H1 (cell line): ENCODE data around the gene FHIT. TPM values are rescaled to one million over a fixed set of nuclear protein-coding genes. Genes with fewer than 3 reads are reported as not detected.

Source experiments
- CTCF ChIA-PET: fragments of 300-600 bp; sonication (Branson Sonifier 250); formaldehyde crosslinking; loops from one replicate; lab custom pipeline; 2021; ENCODE audit not compliant: partially characterized antibody; lab: Charles Lee
- POLR2A ChIA-PET: fragments of 300-600 bp; sonication (Branson Sonifier 250); formaldehyde crosslinking; loops from one replicate; lab custom pipeline; 2021; ENCODE audit warnings: inconsistent platforms; ENCODE audit not compliant: partially characterized antibody; lab: Charles Lee
- DNase-seq, 2 experiments: peaks; one replicate each; pipeline versions ENCODE4 v3.0.0 to v3.0.0-alpha.2; 2010 to 2022; ENCODE audit warnings: low spot score in 2 of 2, low read depth in 1 of 2, mixed read lengths in 1 of 2
- FAIRE-seq: peaks from 2 replicates; lab custom pipeline; 2011; peaks lifted over from hg19 to GRCh38; lab: Jason Lieb, UNC
- H2AFZ ChIP-seq: 2 replicates; pipeline ENCODE4 v1.8.1; 2012; ENCODE audit warnings: low read length, inconsistent platforms
- H2AK5ac ChIP-seq: 2 replicates; pipeline ENCODE4 v1.6.1; 2013; ENCODE audit warnings: low read depth, low read length
- H2BK120ac ChIP-seq: replicated peaks from 2 replicates; pipeline ENCODE3; 2013; ENCODE audit warnings: low read depth, low read length, inconsistent platforms
- H2BK12ac ChIP-seq: 2 replicates; pipeline ENCODE4 v1.6.1; 2013; ENCODE audit warnings: low read depth, low read length
- H2BK15ac ChIP-seq: 2 replicates; pipeline ENCODE4 v1.6.1; 2013; ENCODE audit warnings: low read length
- H2BK20ac ChIP-seq: 2 replicates; pipeline ENCODE4 v1.6.1; 2013; ENCODE audit warnings: low read length
- H2BK5ac ChIP-seq: 2 replicates; pipeline ENCODE4 v1.6.1; 2013; ENCODE audit warnings: low read depth, low read length
- H3K14ac ChIP-seq: 2 replicates; pipeline ENCODE4 v1.6.1; 2013; ENCODE audit warnings: inconsistent platforms; ENCODE audit not compliant: insufficient read length
- H3K18ac ChIP-seq: 2 replicates; pipeline ENCODE4 v1.6.1; 2013; ENCODE audit warnings: low read length; ENCODE audit errors: extremely low read depth
- H3K23ac ChIP-seq: 2 replicates; pipeline ENCODE4 v1.6.1; 2013; ENCODE audit warnings: inconsistent platforms; ENCODE audit not compliant: insufficient read length
- H3K23me2 ChIP-seq: 2 replicates; pipeline ENCODE4 v1.6.1; 2013; ENCODE audit warnings: low read depth, low read length
- H3K27ac ChIP-seq: 2 replicates; pipeline ENCODE4 v1.6.1; 2011; ENCODE audit warnings: low read depth, low read length, inconsistent platforms
- H3K27me3 ChIP-seq, 4 experiments: replicated peaks in 1 of 4; 1 replicate in 1 of 4; 2 replicates in 3 of 4; pipeline versions ENCODE4 v1.6.1 to v1.8.1; 2011 to 2013; ENCODE audit warnings: low read length in 3 of 4, mild to moderate bottlenecking in 3 of 4, inconsistent platforms in 2 of 4, mixed read lengths in 2 of 4, moderate library complexity in 1 of 4; ENCODE audit not compliant: control insufficient read depth in 3 of 4, insufficient read depth in 3 of 4; ENCODE audit errors: extremely low read depth in 1 of 4
- H3K36me3 ChIP-seq, 4 experiments: 2 replicates each; pipeline versions ENCODE4 v1.6.1 to v1.8.1; 2011 to 2013; ENCODE audit warnings: mild to moderate bottlenecking in 4 of 4, low read length in 3 of 4, moderate library complexity in 2 of 4, control low read depth in 1 of 4, inconsistent platforms in 1 of 4; ENCODE audit not compliant: insufficient read depth in 4 of 4, control insufficient read depth in 2 of 4
- H3K4ac ChIP-seq: replicated peaks from 2 replicates; pipeline ENCODE3; 2013; ENCODE audit warnings: low read length, low read depth, mixed read lengths, inconsistent platforms; ENCODE audit not compliant: insufficient read length
- H3K4me1 ChIP-seq, 4 experiments: replicated peaks in 1 of 4; 1 replicate in 1 of 4; 2 replicates in 3 of 4; pipeline versions ENCODE4 v1.6.1 to v1.8.1; 2011 to 2013; ENCODE audit warnings: low read length in 3 of 4, inconsistent platforms in 2 of 4, mixed read lengths in 1 of 4; ENCODE audit not compliant: insufficient read depth in 4 of 4, control insufficient read depth in 3 of 4
- H3K4me2 ChIP-seq, 2 experiments: 2 replicates each; pipeline versions ENCODE4 v1.6.1 to v1.8.1; 2011 to 2013; ENCODE audit warnings: low read depth in 2 of 2, low read length in 2 of 2, control low read depth in 1 of 2, inconsistent platforms in 1 of 2, mild to moderate bottlenecking in 1 of 2; ENCODE audit not compliant: insufficient read depth in 1 of 2
- H3K4me3 ChIP-seq, 4 experiments: fragments of 200-600, 300-600 bp in 1 of 4; sonication (generic), shearing (Covaris generic), sonication (Bioruptor Twin) in 1 of 4; 2 replicates each; pipeline versions ENCODE4 v1.5.1 to v1.8.1; 2011 to 2016; ENCODE audit warnings: low read length in 4 of 4, low read depth in 3 of 4, control low read depth in 2 of 4, inconsistent platforms in 2 of 4, mild to moderate bottlenecking in 2 of 4, mixed read lengths in 1 of 4, moderate library complexity in 1 of 4; ENCODE audit not compliant: insufficient read depth in 2 of 4; ENCODE audit errors: extremely low read depth in 1 of 4
- H3K56ac ChIP-seq: replicated peaks from 2 replicates; pipeline ENCODE3; 2013; ENCODE audit warnings: low read depth, mild to moderate bottlenecking, mixed read lengths, low read length, inconsistent platforms; ENCODE audit not compliant: insufficient read length
- H3K79me1 ChIP-seq: 2 replicates; pipeline ENCODE4 v1.6.1; 2013; ENCODE audit warnings: low read depth, low read length, control low read depth
- H3K79me2 ChIP-seq, 2 experiments: 2 replicates each; pipeline versions ENCODE4 v1.6.1 to v1.8.1; 2012 to 2013; ENCODE audit warnings: low read length in 2 of 2, mild to moderate bottlenecking in 2 of 2, inconsistent platforms in 1 of 2; ENCODE audit not compliant: insufficient read depth in 2 of 2, control insufficient read depth in 1 of 2
- H3K9ac ChIP-seq, 4 experiments: replicated peaks in 1 of 4; 1 replicate in 1 of 4; 2 replicates in 3 of 4; pipeline versions ENCODE4 v1.6.1 to v1.8.1; 2011 to 2013; ENCODE audit warnings: low read depth in 3 of 4, low read length in 3 of 4, control low read depth in 2 of 4, mild to moderate bottlenecking in 2 of 4, moderate library complexity in 2 of 4, inconsistent platforms in 1 of 4; ENCODE audit errors: extremely low read depth in 1 of 4
- H3K9me3 ChIP-seq, 2 experiments: 2 replicates each; pipeline versions ENCODE4 v1.6.1 to v1.8.1; 2012 to 2013; ENCODE audit warnings: mild to moderate bottlenecking in 2 of 2, moderate library complexity in 2 of 2, control low read depth in 1 of 2, inconsistent platforms in 1 of 2, low read depth in 1 of 2, low read length in 1 of 2, mixed read lengths in 1 of 2; ENCODE audit not compliant: insufficient read depth in 2 of 2
- H4K20me1 ChIP-seq, 2 experiments: replicated peaks in 1 of 2; 2 replicates each; pipeline versions ENCODE3 to v1.8.1; 2011 to 2013; ENCODE audit warnings: inconsistent platforms in 2 of 2, low read length in 2 of 2, mild to moderate bottlenecking in 1 of 2; ENCODE audit not compliant: insufficient read depth in 2 of 2, control insufficient read depth in 1 of 2
- H4K5ac ChIP-seq: 2 replicates; pipeline ENCODE4 v1.6.1; 2013; ENCODE audit warnings: low read length, low read depth, mixed read lengths, inconsistent platforms; ENCODE audit not compliant: insufficient read length
- H4K8ac ChIP-seq: 2 replicates; pipeline ENCODE4 v1.8.0; 2013; ENCODE audit warnings: mild to moderate bottlenecking, moderate library complexity, low read length, inconsistent platforms; ENCODE audit not compliant: insufficient read depth; ENCODE audit errors: extremely low read depth
- H4K91ac ChIP-seq: replicated peaks from 2 replicates; pipeline ENCODE3; 2013; ENCODE audit warnings: low read length, mixed read lengths, inconsistent platforms; ENCODE audit not compliant: insufficient read length
- BCL11A ChIP-seq, 2 experiments: IDR thresholded peaks; one replicate each; pipeline ENCODE4 v1.6.1; 2011; ENCODE audit warnings: low read depth in 2 of 2, low read length in 2 of 2, mild to moderate bottlenecking in 2 of 2
- CHD2 ChIP-seq: IDR thresholded peaks from 2 replicates; pipeline ENCODE4 v1.6.1; 2012; ENCODE audit warnings: low read length, improper control_type of control experiment
- CREB1 ChIP-seq: IDR thresholded peaks from 2 replicates; pipeline ENCODE4 v1.6.1; 2012; ENCODE audit warnings: inconsistent platforms
- EGR1 ChIP-seq: IDR thresholded peaks from 2 replicates; pipeline ENCODE4 v1.6.1; 2011; ENCODE audit warnings: low read depth, low read length, borderline replicate concordance
- EZH2 ChIP-seq: fragments of 200-600 bp; sonication (generic); IDR thresholded peaks from 2 replicates; pipeline ENCODE4 v1.7.1; 2012; ENCODE audit warnings: low read depth, mild to moderate bottlenecking, moderate library complexity, low read length, inconsistent platforms; ENCODE audit not compliant: severe bottlenecking
- KDM4A ChIP-seq: IDR thresholded peaks from one replicate; pipeline ENCODE4 v1.7.1; 2012; ENCODE audit warnings: low read depth, mild to moderate bottlenecking, moderate library complexity, low read length, inconsistent platforms; ENCODE audit not compliant: severe bottlenecking
- PHF8 ChIP-seq: fragments of 200-600 bp; sonication (generic); conservative IDR thresholded peaks from 2 replicates; pipeline ENCODE4 v1.7.1; 2012; ENCODE audit warnings: low read depth, mild to moderate bottlenecking, inconsistent platforms, low read length, moderate library complexity
- SP2 ChIP-seq: IDR thresholded peaks from 2 replicates; pipeline ENCODE4 v1.6.1; 2012; ENCODE audit warnings: mild to moderate bottlenecking, low read length, inconsistent platforms
- TAF1 ChIP-seq: IDR thresholded peaks from 2 replicates; pipeline ENCODE4 v1.6.1; 2011; ENCODE audit warnings: mild to moderate bottlenecking, low read depth, low read length
- TEAD4 ChIP-seq: IDR thresholded peaks from 2 replicates; pipeline ENCODE4 v1.6.1; 2012; ENCODE audit warnings: low read depth, low read length, inconsistent platforms, mixed read lengths
- ZNF274 ChIP-seq: IDR thresholded peaks from 2 replicates; pipeline ENCODE4 v1.7.0; 2012; ENCODE audit warnings: low read length, borderline replicate concordance; ENCODE audit errors: extremely low read depth
- WGBS, 2 experiments: shearing (Covaris generic) in 1 of 2; methylation state at CpG; one replicate each; pipeline versions ENCODE4 v1.1.6 to v1.1.7; 2013 to 2015; ENCODE audit warnings: low lambda C conversion rate in 2 of 2, mixed read lengths in 2 of 2, inconsistent platforms in 1 of 2, low coverage in 1 of 2, missing lambda C conversion rate in 1 of 2; ENCODE audit not compliant: insufficient replicate concordance in 2 of 2, insufficient coverage in 1 of 2, insufficient read length in 1 of 2; ENCODE audit errors: extremely low coverage in 1 of 2, missing lambda C conversion rate in 1 of 2; 5-methylcytosine and 5-hydroxymethylcytosine counted together
- polyA plus RNA-seq, 7 experiments: library from polyadenylated mRNA; depleted of rRNA in 3 of 7; stranded (reverse) in 5 of 7; unstranded in 2 of 7; fragments of >200 nt in 5 of 7; fragments of 200-250 nt in 2 of 7; gene quantifications; 1 replicate in 5 of 7; 2 replicates in 1 of 7; 4 replicates in 1 of 7; pipeline versions ENCODE4 v1.2.1 to v1.2.3, GENCODE V29; 2011 to 2013; ENCODE audit warnings: missing spikeins in 2 of 7, mixed read lengths in 2 of 7
- total RNA-seq: library from RNA; stranded (reverse); fragmentation: NEBNext Ultra II Directional; extraction: Animal tissue kit (Norgen Biotek cat#: 25700); gene quantifications from 2 replicates; pipeline ENCODE4 v1.2.1, GENCODE V29; 2021

Gene FHIT
- total and polyA plus RNA-seq, 2 of the 8 experiments (the other 6 are each of a cell fraction or from before 2014, with no cell fraction given) = 1.2 to 3.2 TPM

DNA sequence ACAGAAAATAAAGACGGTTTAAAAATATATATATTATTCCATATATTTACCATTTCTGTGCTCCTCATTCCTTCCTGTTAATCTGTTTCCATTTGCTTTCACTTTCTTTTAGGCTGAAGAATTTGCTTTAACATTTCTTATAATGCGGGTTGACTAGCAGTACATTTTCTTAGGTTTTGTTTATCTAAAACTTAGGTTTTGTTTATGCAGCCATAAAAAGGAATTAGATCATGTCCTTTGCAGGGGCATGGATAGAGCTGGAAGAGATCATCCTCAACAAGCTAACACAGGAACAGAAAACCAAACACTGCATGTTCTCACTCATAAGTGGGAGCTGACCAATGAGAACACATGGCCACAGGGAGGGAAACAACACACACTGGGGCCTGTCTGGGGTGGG lies 578.1 kb downstream of the FHIT start:
- H2BK120ac ChIP-seq = no peak overlapping the region
- H4K5ac ChIP-seq = peak overlapping the region; percentile 78
- H3K56ac ChIP-seq = no peak overlapping the region
- H3K9ac ChIP-seq = no peak overlapping the region
- H2BK15ac ChIP-seq = no peak overlapping the region
- H3K27ac ChIP-seq = no peak overlapping the region
- peak overlapping the region; percentile 92; the same call in 1 of the 2 replicates for H2BK20ac ChIP-seq
- H3K23me2 ChIP-seq = no peaks in the 10 kb centered on the region
- no peaks in the 10 kb centered on the region; a peak in 1 of 4 replicates for H3K9me3 ChIP-seq
- peaks cover 0 to 12% (median 5%) of the 10 kb centered on the region in 4 experiments; a peak in 4 of 7 replicates for H3K4me1 ChIP-seq
- H3K14ac ChIP-seq = no peak overlapping the region
- no peak overlapping the region for H2AFZ ChIP-seq
- H3K18ac ChIP-seq = peak overlapping the region; percentile 89
- no peak overlapping the region for H4K8ac ChIP-seq
- DNase-seq (no peak), FAIRE-seq (no peak)
- no peak overlapping the region for H4K91ac ChIP-seq
- no peak overlapping the region for H3K23ac ChIP-seq
- H3K79me1 ChIP-seq = no peaks in the 10 kb centered on the region
- no peaks in the 10 kb centered on the region for H4K20me1 ChIP-seq
- no peak overlapping the region for H3K4me3 ChIP-seq
- H2AK5ac ChIP-seq = no peak overlapping the region
- peak overlapping the region; percentile 89; the same call in 1 of the 2 replicates for H2BK5ac ChIP-seq
- H3K4me2 ChIP-seq = no peak overlapping the region
- CTCF ChIA-PET = interaction anchor here (0.9 kb wide), 1 partner anchor 83 kb away, joined by 3 read pairs; no protein-coding TSS in a partner anchor
- no peaks in the 10 kb centered on the region for H3K36me3 ChIP-seq
- H3K27me3 ChIP-seq = no peaks in the 10 kb centered on the region
- TF ChIP-seq EGR1 (no peak), KDM4A (no peak), PHF8 (no peak), TAF1 (no peak), TEAD4 (no peak), BCL11A (IDR thresholded peaks at IDR 0.05; ENCODE audit: low read depth in 2 of 2, low read length in 2 of 2) (no peak), SP2 (no peak), CHD2 (no peak), EZH2 (no peak), CREB1 (no peak), ZNF274 (no peak)
- TF ChIP-seq, all 59 proteins: peak for 0
- H3K79me2 ChIP-seq = no peaks in the 10 kb centered on the region
- POLR2A ChIA-PET = no interaction called here
- no peak overlapping the region for H3K4ac ChIP-seq
- H2BK12ac ChIP-seq = no peak overlapping the region
- WGBS, 2 experiments = 48% methylated on average over 2 of the region's 2 CpGs; no CpG with 5 or more reads in 1 of the 2 experiments
